Lower leg skin (tissue), 4 donors: Measurements from ENCODE around the gene SSC4D. TPM values are rescaled to one million over a fixed set of nuclear protein-coding genes. Genes with fewer than 3 reads are reported as not detected.
A peak's percentile ranks its signal among the peaks of the same experiment; 100 is the strongest.
"Not testable (repeated sequence)": the region's sequence is repeated elsewhere in the genome, so short reads cannot be mapped to it uniquely, and the experiment has no call there.

Source experiments
- DNase-seq, 2 donors: peaks; one replicate each; pipeline ENCODE4 v3.0.0-alpha.2; 2019; ENCODE audit warnings: low spot score in 2 of 2
- H3K4me3 ChIP-seq: fragments of 200-600 bp; sonication (generic); 2 replicates; pipeline ENCODE4 v1.5.1; 2017; ENCODE audit warnings: mild to moderate bottlenecking, low read depth; ENCODE audit not compliant: poor library complexity, severe bottlenecking
- POLR2A ChIP-seq, 2 donors: fragments of 450-650 bp; IDR thresholded peaks; one replicate each; pipeline ENCODE4 v1.6.1; 2016 to 2017; ENCODE audit warnings: antibody characterized with exemption in 2 of 2, mild to moderate bottlenecking in 1 of 2, moderate library complexity in 1 of 2
- WGBS, 2 donors: methylation state at CpG; one replicate each; pipeline ENCODE4 v1.1.5; 2018; 5-methylcytosine and 5-hydroxymethylcytosine counted together
- intact Hi-C: fragments of 100-400 bp; cut with DNase I; formaldehyde crosslinking; loops from one replicate; pipeline ENCODE4 v1.15.0; 2023; ENCODE audit warnings: low total_unique reads
- total RNA-seq, 4 donors: library from RNA; depleted of rRNA; stranded (reverse); fragments of >200 nt; gene quantifications; one replicate each; pipeline ENCODE4 v1.1.0, GENCODE V29; 2016
- TF ChIP-seq, protein P1 (sequence below), 3 donors: fragments of 450-650 bp; IDR thresholded peaks; one replicate each; pipeline ENCODE4 v1.5.1; 2016; ENCODE audit warnings: antibody characterized with exemption in 3 of 3, mild to moderate bottlenecking in 3 of 3, moderate library complexity in 2 of 3

The SSC4D gene
- total RNA-seq, 4 donors from 2014 or later = 0.71 to 0.88 (median 0.74) TPM; not detected in 1

DNA sequence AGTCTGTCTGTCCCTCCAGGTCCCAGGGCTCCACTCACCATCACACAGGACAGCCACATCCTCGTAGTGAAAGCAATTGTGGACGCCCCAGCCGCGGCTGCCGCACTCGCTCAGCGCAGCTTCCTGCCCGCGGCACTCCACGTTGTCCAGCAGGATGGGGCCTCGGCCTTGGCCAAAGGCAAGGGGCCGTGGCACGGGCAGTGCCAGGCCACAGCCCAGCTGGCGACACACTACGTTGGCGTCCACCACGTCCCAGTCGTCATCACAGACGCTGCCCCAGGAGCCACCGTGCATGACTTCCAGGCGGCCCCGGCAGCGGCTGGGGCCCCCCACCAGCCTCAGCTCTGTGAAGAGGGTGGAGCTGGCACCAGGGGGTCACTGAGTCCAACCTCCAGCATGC, 9.2 kb downstream of the SSC4D start:
- no peak for DNase-seq
- TF ChIP-seq, protein P1, sequence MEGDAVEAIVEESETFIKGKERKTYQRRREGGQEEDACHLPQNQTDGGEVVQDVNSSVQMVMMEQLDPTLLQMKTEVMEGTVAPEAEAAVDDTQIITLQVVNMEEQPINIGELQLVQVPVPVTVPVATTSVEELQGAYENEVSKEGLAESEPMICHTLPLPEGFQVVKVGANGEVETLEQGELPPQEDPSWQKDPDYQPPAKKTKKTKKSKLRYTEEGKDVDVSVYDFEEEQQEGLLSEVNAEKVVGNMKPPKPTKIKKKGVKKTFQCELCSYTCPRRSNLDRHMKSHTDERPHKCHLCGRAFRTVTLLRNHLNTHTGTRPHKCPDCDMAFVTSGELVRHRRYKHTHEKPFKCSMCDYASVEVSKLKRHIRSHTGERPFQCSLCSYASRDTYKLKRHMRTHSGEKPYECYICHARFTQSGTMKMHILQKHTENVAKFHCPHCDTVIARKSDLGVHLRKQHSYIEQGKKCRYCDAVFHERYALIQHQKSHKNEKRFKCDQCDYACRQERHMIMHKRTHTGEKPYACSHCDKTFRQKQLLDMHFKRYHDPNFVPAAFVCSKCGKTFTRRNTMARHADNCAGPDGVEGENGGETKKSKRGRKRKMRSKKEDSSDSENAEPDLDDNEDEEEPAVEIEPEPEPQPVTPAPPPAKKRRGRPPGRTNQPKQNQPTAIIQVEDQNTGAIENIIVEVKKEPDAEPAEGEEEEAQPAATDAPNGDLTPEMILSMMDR (IDR thresholded peaks at IDR 0.05) = no peak
- TF ChIP-seq POLR2A (IDR thresholded peaks at IDR 0.05) = no peak
- 84 to 97% methylated on average over 18 to 22 of the region's 23 CpGs for WGBS, 2 donors
- intact Hi-C loops = no loop called here
- no peak overlapping the region for H3K4me3 ChIP-seq

DNA sequence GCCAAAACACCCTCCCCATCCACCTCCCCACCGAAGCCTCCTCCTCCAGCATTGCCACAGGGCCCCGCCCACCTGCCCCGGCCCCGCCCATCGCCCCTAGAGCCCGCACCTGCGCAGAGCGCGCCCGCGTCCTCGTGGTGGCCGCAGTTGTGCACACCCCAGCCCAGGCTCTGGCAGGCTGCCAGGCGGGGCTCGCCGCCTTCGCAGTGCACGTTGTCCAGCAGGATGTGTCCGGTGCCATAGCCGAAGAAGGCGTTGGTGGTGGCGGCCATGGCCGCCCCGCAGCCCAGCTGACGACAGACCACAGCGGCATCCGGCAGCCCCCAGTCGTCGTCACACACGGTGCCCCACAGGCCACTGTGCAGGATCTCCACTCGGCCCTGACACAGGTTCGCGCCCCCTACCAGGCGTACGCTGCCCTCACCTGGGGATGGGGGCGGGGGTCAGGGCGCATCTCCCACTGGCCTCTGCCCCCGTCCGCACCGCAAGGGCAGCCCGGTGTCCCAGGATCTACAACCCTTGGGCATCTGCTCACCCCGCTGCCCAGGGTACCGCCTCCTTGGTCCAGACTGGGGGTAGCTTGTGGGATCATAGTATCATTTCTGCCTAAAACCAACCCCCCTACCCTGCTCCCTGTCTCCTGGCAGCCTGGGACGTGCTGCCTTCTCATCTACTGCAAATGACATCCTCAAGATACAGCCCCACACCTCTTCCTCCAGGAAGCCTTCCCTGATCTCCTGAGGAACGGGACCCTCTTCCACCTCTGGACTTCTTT, 11.9 kb downstream of the SSC4D start:
- no peak for TF ChIP-seq POLR2A (IDR thresholded peaks at IDR 0.05)
- TF ChIP-seq, protein P1 (IDR thresholded peaks at IDR 0.05) = no peak
- H3K4me3 ChIP-seq = peak overlapping the region; percentile 19
- 23 to 28% methylated on average over 9 to 25 of the region's 45 CpGs for WGBS, 2 donors
- intact Hi-C loops = no loop called here
- peak; percentile 58 to 95 for DNase-seq

DNA sequence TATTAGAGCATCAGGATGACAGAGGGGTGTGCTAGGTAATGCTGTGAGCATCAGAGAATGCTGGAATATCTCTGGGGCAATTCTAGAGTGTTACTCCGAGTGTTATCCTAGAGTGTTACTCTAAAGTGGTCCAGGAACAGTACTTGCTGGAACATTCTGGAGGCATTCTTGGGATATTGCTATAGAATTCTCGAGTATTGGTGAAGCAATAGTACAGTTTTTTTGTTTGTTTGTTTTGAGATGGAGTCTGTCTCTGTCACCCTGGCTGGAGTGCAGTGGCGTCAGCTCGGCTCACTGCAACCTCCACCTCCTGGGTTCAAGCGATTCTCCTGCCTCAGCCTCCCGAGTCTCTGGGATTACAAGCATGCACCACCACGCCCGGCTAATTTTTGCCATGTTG, 12.6 kb downstream of the SSC4D start:
- H3K4me3 ChIP-seq = no peak overlapping the region
- 45 to 58% methylated on average over 8 of the region's 8 CpGs for WGBS, 2 donors
- TF ChIP-seq POLR2A (IDR thresholded peaks at IDR 0.05) = no peak
- no peak for DNase-seq
- intact Hi-C loops = no loop called here

DNA sequence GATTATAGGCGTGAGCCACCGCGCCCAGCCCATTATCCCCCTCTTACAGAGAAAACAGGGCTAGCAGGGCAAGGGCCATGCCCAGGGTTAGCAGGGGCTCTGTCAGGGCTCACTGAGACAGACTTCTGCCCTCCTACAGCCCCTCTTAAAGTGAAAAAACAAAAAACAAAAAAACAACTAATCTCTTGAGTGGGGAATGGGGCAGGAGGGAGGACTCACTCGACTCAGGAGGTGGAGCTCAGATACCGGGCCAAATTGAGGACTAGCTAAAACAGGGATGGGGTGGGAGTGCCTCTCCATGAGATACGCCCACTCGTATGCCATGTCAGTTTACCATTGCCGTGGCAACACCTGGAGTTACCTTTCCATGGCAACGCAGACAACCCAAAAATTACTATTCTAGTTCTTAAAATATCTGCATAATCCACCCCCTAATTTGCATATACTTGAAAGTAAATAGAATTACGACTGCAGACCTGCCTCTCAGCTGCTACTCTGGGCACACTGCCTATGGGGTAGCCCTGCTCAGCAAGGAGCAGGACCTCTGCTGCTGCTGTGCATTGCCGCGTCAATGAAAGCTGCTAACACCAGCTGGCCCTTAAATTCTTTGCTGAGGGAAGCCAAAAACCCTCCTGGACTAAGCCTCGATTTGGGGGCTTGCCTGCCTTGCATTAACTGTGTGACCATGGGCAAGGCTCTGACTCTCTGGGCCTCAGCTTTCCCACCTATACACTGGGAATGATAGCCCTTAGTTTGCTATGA, 13.4 kb downstream of the SSC4D start:
- 65 to 69% methylated on average over 13 of the region's 13 CpGs for WGBS, 2 donors
- intact Hi-C loops = no loop called here
- DNase-seq = no peak
- no peak overlapping the region for H3K4me3 ChIP-seq
- TF ChIP-seq POLR2A (IDR thresholded peaks at IDR 0.05) = no peak
- TF ChIP-seq, protein P1 (IDR thresholded peaks at IDR 0.05) = no peak

DNA sequence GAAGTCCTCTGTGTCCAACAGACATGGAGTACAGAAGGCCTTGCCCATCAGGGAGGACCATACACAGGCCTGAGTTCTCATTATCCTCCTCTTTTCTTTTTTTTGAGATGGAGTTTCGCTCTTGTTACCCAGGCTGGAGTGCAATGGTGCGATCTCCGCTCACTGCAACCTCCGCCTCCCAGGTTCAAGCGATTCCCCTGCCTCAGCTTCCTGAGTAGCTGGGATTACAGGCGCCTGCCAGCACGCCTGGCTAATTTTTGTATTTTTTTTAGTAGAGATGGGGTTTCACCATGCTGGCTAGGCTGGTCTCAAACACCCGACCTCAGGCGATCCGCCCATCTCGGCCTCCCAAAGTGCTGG, 13.9 kb downstream of the SSC4D start:
- DNase-seq, H3K4me3 ChIP-seq, intact Hi-C loops: not testable (repeated sequence)
- WGBS, 2 donors = 82 to 94% methylated on average over 11 of the region's 11 CpGs

DNA sequence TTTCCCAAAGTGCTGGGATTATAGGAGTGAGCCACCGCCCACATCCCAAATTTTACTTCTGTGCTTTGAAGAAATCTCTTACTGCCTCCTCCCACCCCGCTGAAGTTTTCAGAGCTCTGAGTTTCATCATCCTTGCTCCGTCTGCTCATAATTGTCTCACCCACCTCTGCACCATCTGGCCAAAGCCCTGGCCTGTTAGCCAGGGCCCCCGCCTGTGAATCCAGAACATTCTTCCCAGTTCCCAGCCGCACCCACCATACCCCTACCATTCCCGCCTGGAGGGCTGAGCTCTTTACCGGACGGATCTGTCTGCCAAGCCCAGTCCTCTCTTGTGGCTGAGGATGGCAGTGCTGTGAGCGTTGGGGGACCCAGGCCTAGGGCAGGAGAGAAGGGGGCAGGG, 14.5 kb downstream of the SSC4D start:
- DNase-seq = no peak
- 79 to 87% methylated on average over 9 of the region's 9 CpGs for WGBS, 2 donors
- H3K4me3 ChIP-seq = no peak overlapping the region
- intact Hi-C loops = no loop called here
- TF ChIP-seq, protein P1 (IDR thresholded peaks at IDR 0.05) = no peak
- TF ChIP-seq POLR2A (IDR thresholded peaks at IDR 0.05) = no peak
